Endothelial cell of hepatic sinusoid (primary cell): ENCODE results near the gene TTC32.
"Not testable (repeated sequence)": the region's sequence is repeated elsewhere in the genome, so short reads cannot be mapped to it uniquely, and the experiment has no call there.

ENCODE experiments used
- in situ Hi-C: cut with HindIII; loops from 2 replicates; pipeline ENCODE4 v1.10.0; 2017; ENCODE audit warnings: low sequenced_read_pairs

The TTC32 gene

GRCh38 chr2:19899985-19900930 is 1.5 kb downstream of the TTC32 start:
- in situ Hi-C loops: no loop called here

GRCh38 chr2:19898592-19899329 is 3.0 kb downstream of the TTC32 start:
- in situ Hi-C loops: no loop called here

- in situ Hi-C loops: no loop called here
Measured at GRCh38 chr2:19897623-19898245, 4.0 kb downstream of the TTC32 start.

- in situ Hi-C loops: no loop called here
Measured at GRCh38 chr2:19895535-19895934, 6.2 kb downstream of the TTC32 start.

- in situ Hi-C loops: no loop called here
Measured at GRCh38 chr2:19894134-19894792, 7.5 kb downstream of the TTC32 start.

GRCh38 chr2:19893520-19894133 is 8.2 kb downstream of the TTC32 start:
- in situ Hi-C loops: no loop called here

GRCh38 chr2:19891971-19892370 is 9.8 kb downstream of the TTC32 start:
- in situ Hi-C loops: not testable (repeated sequence)

GRCh38 chr2:19890104-19890503 is 11.7 kb downstream of the TTC32 start:
- in situ Hi-C loops: no loop called here

- in situ Hi-C loops: no loop called here
Measured at GRCh38 chr2:19888831-19889230, 13.0 kb downstream of the TTC32 start.

- in situ Hi-C loops: no loop called here
Measured at GRCh38 chr2:19887510-19887909, 14.3 kb downstream of the TTC32 start.

GRCh38 chr2:19886261-19886660 is 15.5 kb downstream of the TTC32 start:
- in situ Hi-C loops: no loop called here

GRCh38 chr2:19885791-19886190 is 16.0 kb downstream of the TTC32 start:
- in situ Hi-C loops: no loop called here

- in situ Hi-C loops: no loop called here
Measured at GRCh38 chr2:19883971-19884720, 17.6 kb downstream of the TTC32 start.

- in situ Hi-C loops: no loop called here
Measured at GRCh38 chr2:19883486-19883885, 18.3 kb downstream of the TTC32 start.

- in situ Hi-C loops: no loop called here
Measured at GRCh38 chr2:19882286-19882685, 19.5 kb downstream of the TTC32 start.

GRCh38 chr2:19881908-19882265 is 19.9 kb downstream of the TTC32 start:
- in situ Hi-C loops: no loop called here

- in situ Hi-C loops: no loop called here
Measured at GRCh38 chr2:19881221-19881907, 20.4 kb downstream of the TTC32 start.

GRCh38 chr2:19880191-19880590 is 21.6 kb downstream of the TTC32 start:
- in situ Hi-C loops: not testable (repeated sequence)

GRCh38 chr2:19879120-19879519 is 22.7 kb downstream of the TTC32 start:
- in situ Hi-C loops: no loop called here
